B cell (primary cell): ENCODE data around the gene PRKAR1A. TPM values are rescaled to one million over a fixed set of nuclear protein-coding genes. Genes with fewer than 3 reads are reported as not detected.

Source experiments
- ATAC-seq: fragments of 200-7000 bp; cut with Tn5 transposase; one replicate; pipeline ENCODE4 v1.10.0; 2021; ENCODE audit warnings: low read depth, mild to moderate bottlenecking, moderate number of reproducible peaks, moderate library complexity
- CTCF ChIA-PET: fragments of 350-600 bp; sonication (Branson Sonifier 250); formaldehyde crosslinking; loops from one replicate; lab custom pipeline; 2021; ENCODE audit warnings: antibody characterized with exemption, inconsistent platforms; lab: Charles Lee
- POLR2A ChIA-PET: fragments of 350-600 bp; sonication (Branson Sonifier 250); formaldehyde crosslinking; loops from one replicate; lab custom pipeline; 2021; ENCODE audit warnings: antibody characterized with exemption; lab: Charles Lee
- DNase-seq: peaks from one replicate; pipeline ENCODE4 v3.0.0; 2013
- H2AFZ ChIP-seq: 2 replicates; pipeline ENCODE4 v1.6.1; 2012; ENCODE audit warnings: mild to moderate bottlenecking, low read depth, low read length; ENCODE audit not compliant: insufficient read depth, poor library complexity, severe bottlenecking
- H3K27ac ChIP-seq, 2 donors: 1 replicate in 1 of 2; 2 replicates in 1 of 2; pipeline ENCODE4 v1.5.1; 2012 to 2013; ENCODE audit warnings: low read length in 2 of 2, mild to moderate bottlenecking in 2 of 2, moderate library complexity in 1 of 2
- H3K27me3 ChIP-seq, 4 experiments: fragments of 200-600 bp in 1 of 4; sonication (generic) in 1 of 4; replicated peaks in 1 of 4; 1 replicate in 2 of 4; 2 replicates in 2 of 4; pipeline versions ENCODE4 v1.6.1 to v1.7.0; 2013 to 2016; ENCODE audit warnings: low read length in 3 of 4, mild to moderate bottlenecking in 2 of 4, mixed read lengths in 1 of 4, moderate library complexity in 1 of 4; ENCODE audit not compliant: insufficient read depth in 4 of 4, control insufficient read depth in 3 of 4; ENCODE audit errors: control extremely low read depth in 1 of 4
- H3K36me3 ChIP-seq, 2 experiments: replicated peaks in 1 of 2; 1 replicate in 1 of 2; 2 replicates in 1 of 2; pipeline versions ENCODE4 v1.6.1 to v1.7.1; 2013; ENCODE audit warnings: low read length in 1 of 2; ENCODE audit not compliant: insufficient read depth in 2 of 2, control insufficient read depth in 1 of 2; ENCODE audit errors: control extremely low read depth in 1 of 2, extremely low read depth in 1 of 2
- H3K4me1 ChIP-seq, 2 donors: fragments of 200-600 bp in 1 of 2; sonication (generic) in 1 of 2; 1 replicate in 1 of 2; 2 replicates in 1 of 2; pipeline versions ENCODE4 v1.5.1 to v1.6.1; 2013 to 2017; ENCODE audit warnings: low read length in 2 of 2; ENCODE audit not compliant: control insufficient read depth in 2 of 2, insufficient read depth in 2 of 2
- H3K4me2 ChIP-seq: replicated peaks from 2 replicates; pipeline ENCODE3; 2012; ENCODE audit warnings: mild to moderate bottlenecking, low read depth, low read length; ENCODE audit not compliant: poor library complexity, severe bottlenecking
- H3K4me3 ChIP-seq, 5 experiments: fragments of 200-600 bp in 1 of 5; sonication (generic) in 1 of 5; 1 replicate in 3 of 5; 2 replicates in 2 of 5; pipeline versions ENCODE4 v1.5.1 to v1.7.0; 2011 to 2016; ENCODE audit warnings: low read length in 4 of 5, mild to moderate bottlenecking in 4 of 5, low read depth in 2 of 5, control low read depth in 1 of 5, moderate library complexity in 1 of 5; ENCODE audit not compliant: insufficient read depth in 1 of 5; ENCODE audit errors: control extremely low read depth in 1 of 5, extremely low read depth in 1 of 5
- H3K79me2 ChIP-seq: fragments of 200-600 bp; sonication (generic); one replicate; pipeline ENCODE4 v1.6.0; 2016; ENCODE audit warnings: low read length; ENCODE audit not compliant: control insufficient read depth, insufficient read depth
- H3K9ac ChIP-seq: fragments of 200-600 bp; sonication (generic); 2 replicates; pipeline ENCODE4 v1.6.1; 2017; ENCODE audit warnings: mild to moderate bottlenecking, low read length, moderate library complexity
- H3K9me3 ChIP-seq, 3 donors: one replicate each; pipeline versions ENCODE4 v1.6.1 to v1.7.1; 2013; ENCODE audit warnings: low read length in 2 of 3; ENCODE audit not compliant: control insufficient read depth in 2 of 3, insufficient read depth in 1 of 3; ENCODE audit errors: control extremely low read depth in 1 of 3
- H4K20me1 ChIP-seq: 2 replicates; pipeline ENCODE4 v1.6.0; 2012; ENCODE audit warnings: mild to moderate bottlenecking, low read length; ENCODE audit not compliant: insufficient read depth, control insufficient read depth, poor library complexity, severe bottlenecking
- H3K27ac Mint-ChIP-seq: one replicate; pipeline ENCODE4 v1.8.0; 2021; ENCODE audit warnings: mixed read lengths
- H3K27me3 Mint-ChIP-seq: one replicate; pipeline ENCODE4 v1.8.0; 2021; ENCODE audit warnings: mixed read lengths
- H3K4me1 Mint-ChIP-seq: one replicate; pipeline ENCODE4 v1.8.0; 2021; ENCODE audit warnings: mixed read lengths
- H3K4me3 Mint-ChIP-seq: one replicate; pipeline ENCODE4 v1.8.0; 2021; ENCODE audit warnings: mixed read lengths
- H3K9me3 Mint-ChIP-seq: one replicate; pipeline ENCODE4 v1.8.0; 2022; ENCODE audit warnings: mixed read lengths; ENCODE audit not compliant: insufficient read depth
- EZH2 ChIP-seq: IDR thresholded peaks from 2 replicates; pipeline ENCODE4 v1.6.1; 2012; ENCODE audit warnings: borderline replicate concordance, low read depth, mild to moderate bottlenecking, moderate library complexity, low read length; ENCODE audit not compliant: insufficient read depth, poor library complexity, severe bottlenecking
- WGBS: methylation state at CpG from one replicate; pipeline ENCODE4 v1.1.5; 2013; ENCODE audit warnings: missing lambda C conversion rate; ENCODE audit not compliant: insufficient coverage; 5-methylcytosine and 5-hydroxymethylcytosine counted together
- intact Hi-C: fragments of 100-400 bp; cut with micrococcal nuclease; formaldehyde crosslinking; loops from one replicate; pipeline ENCODE4 v1.10.0; 2022
- polyA plus RNA-seq: library from polyadenylated mRNA; depleted of rRNA; stranded (reverse); fragments of >200 nt; gene quantifications from 2 replicates; pipeline ENCODE4 v1.2.3, GENCODE V29; 2012
- total RNA-seq, 2 donors: library from RNA; stranded (reverse); fragments of 120-200 nt in 1 of 2; gene quantifications; 1 replicate in 1 of 2; 2 replicates in 1 of 2; pipeline versions ENCODE4 v1.2.3 to v1.2.4, GENCODE V29; 2013 to 2022
- TF ChIP-seq, protein P1 (sequence below): fragments of 200-600 bp; IDR thresholded peaks from one replicate; pipeline ENCODE4 v1.8.0; 2022; ENCODE audit warnings: antibody characterized with exemption, mild to moderate bottlenecking

The PRKAR1A gene
- total and polyA plus RNA-seq, 2 donors (not counting 1 experiment from before 2014, with no cell fraction given), result 63.1 to 296 TPM

DNA sequence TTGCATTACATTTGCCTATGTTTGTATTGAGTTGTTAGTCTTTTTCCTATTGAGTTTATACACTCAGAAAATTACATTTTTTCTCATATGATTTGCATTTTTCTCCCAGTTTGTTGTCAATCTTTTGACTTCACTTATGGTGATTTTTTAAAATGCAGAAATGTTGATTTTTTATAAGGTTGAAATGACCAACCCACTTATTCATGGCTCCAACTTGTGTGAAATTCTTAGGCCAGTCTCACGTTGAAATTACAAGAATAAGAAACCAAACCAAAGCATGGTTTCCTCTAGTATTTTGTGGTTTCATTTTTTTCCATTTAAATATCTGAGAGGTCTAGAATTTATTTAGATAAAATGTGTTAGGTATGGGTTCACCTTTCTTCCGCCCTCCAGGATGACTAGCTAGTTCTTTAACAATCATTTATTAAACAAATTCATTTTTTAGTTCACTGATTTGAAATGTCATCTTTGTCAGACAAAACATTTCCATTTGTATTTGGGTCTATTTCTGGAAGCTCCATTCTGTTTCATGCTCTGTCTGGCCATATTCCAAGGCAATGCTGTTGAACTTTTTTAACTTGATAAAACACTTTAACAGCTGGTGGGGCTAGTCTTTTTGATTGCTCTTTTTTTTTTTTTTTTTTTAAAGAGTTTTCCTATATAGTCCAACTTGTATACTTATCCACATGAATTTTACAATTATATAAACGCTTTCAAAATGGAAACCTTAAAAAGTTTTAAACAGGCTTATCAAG is 48.9 kb downstream of the PRKAR1A start:
- H3K9me3 ChIP-seq, result no peaks in the 10 kb centered on the region
- H3K4me1 Mint-ChIP-seq, result no peaks in the 10 kb centered on the region
- DNase-seq (no peak), ATAC-seq (no peak)
- peaks cover 0 to 4% (median 0%) of the 10 kb centered on the region in 4 experiments for H3K27me3 ChIP-seq
- H3K36me3 ChIP-seq, result no peaks in the 10 kb centered on the region
- no peak overlapping the region for H3K27ac ChIP-seq
- H3K4me3 ChIP-seq, result no peak overlapping the region
- H3K9me3 Mint-ChIP-seq, result no peaks in the 10 kb centered on the region
- intact Hi-C loops, result no loop called here
- no peaks in the 10 kb centered on the region for H3K79me2 ChIP-seq
- H3K4me1 ChIP-seq, result no peaks in the 10 kb centered on the region
- no peak for TF ChIP-seq EZH2
- TF ChIP-seq, protein P1, sequence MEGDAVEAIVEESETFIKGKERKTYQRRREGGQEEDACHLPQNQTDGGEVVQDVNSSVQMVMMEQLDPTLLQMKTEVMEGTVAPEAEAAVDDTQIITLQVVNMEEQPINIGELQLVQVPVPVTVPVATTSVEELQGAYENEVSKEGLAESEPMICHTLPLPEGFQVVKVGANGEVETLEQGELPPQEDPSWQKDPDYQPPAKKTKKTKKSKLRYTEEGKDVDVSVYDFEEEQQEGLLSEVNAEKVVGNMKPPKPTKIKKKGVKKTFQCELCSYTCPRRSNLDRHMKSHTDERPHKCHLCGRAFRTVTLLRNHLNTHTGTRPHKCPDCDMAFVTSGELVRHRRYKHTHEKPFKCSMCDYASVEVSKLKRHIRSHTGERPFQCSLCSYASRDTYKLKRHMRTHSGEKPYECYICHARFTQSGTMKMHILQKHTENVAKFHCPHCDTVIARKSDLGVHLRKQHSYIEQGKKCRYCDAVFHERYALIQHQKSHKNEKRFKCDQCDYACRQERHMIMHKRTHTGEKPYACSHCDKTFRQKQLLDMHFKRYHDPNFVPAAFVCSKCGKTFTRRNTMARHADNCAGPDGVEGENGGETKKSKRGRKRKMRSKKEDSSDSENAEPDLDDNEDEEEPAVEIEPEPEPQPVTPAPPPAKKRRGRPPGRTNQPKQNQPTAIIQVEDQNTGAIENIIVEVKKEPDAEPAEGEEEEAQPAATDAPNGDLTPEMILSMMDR, result no peak
- H3K9ac ChIP-seq, result no peak overlapping the region
- H3K27me3 Mint-ChIP-seq, result peaks cover 7% of the 10 kb centered on the region
- H3K4me2 ChIP-seq, result no peak overlapping the region
- WGBS, result no CpG with 5 or more reads among the region's 3 CpGs
- no peak overlapping the region for H3K4me3 Mint-ChIP-seq
- no peak overlapping the region for H2AFZ ChIP-seq
- H3K27ac Mint-ChIP-seq, result no peak overlapping the region
- ChIA-PET POLR2A (no interaction called here), CTCF (no interaction called here)
- no peaks in the 10 kb centered on the region for H4K20me1 ChIP-seq

DNA sequence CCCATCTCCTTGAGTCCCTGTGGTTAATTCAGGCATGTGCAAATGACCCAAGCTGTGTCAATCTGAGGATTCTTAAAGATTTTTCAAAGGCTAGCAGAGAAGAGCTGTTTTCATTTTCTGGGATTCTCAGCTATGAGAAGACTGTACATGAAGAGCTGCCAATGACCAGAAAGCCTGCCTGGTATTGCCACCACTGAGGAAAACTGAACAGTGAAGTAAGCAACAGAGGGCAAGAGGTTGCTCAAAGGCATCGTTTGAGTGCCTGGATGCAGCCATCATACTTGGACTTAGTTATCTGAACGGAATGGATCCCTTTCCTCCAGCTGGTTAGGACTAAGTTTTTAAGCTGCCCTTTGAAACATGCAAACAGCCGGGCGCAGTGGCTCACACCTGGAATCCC is 50.5 kb downstream of the PRKAR1A start:
- no peaks in the 10 kb centered on the region for H4K20me1 ChIP-seq
- DNase-seq (no peak), ATAC-seq (no peak)
- no peak overlapping the region for H3K4me3 ChIP-seq
- peaks cover 12% of the 10 kb centered on the region for H3K27me3 Mint-ChIP-seq
- no peaks in the 10 kb centered on the region for H3K4me1 Mint-ChIP-seq
- POLR2A ChIA-PET, result no interaction called here
- no peaks in the 10 kb centered on the region for H3K79me2 ChIP-seq
- no peaks in the 10 kb centered on the region for H3K9me3 ChIP-seq
- H3K27me3 ChIP-seq, result peaks cover 0 to 4% (median 0%) of the 10 kb centered on the region in 4 experiments
- H3K4me2 ChIP-seq, result no peak overlapping the region
- H2AFZ ChIP-seq, result no peak overlapping the region
- CTCF ChIA-PET, result no interaction called here
- no peak overlapping the region for H3K4me3 Mint-ChIP-seq
- H3K9me3 Mint-ChIP-seq, result no peaks in the 10 kb centered on the region
- intact Hi-C loops, result no loop called here
- TF ChIP-seq, protein P1, result no peak
- no peak for TF ChIP-seq EZH2
- no peaks in the 10 kb centered on the region for H3K4me1 ChIP-seq
- no peak overlapping the region for H3K27ac Mint-ChIP-seq
- H3K36me3 ChIP-seq, result no peaks in the 10 kb centered on the region
- H3K9ac ChIP-seq, result no peak overlapping the region
- H3K27ac ChIP-seq, result no peak overlapping the region
- 91% methylated on average over 2 of the region's 4 CpGs for WGBS
